ENCODE measurements around the gene AGAP1.

DNA sequence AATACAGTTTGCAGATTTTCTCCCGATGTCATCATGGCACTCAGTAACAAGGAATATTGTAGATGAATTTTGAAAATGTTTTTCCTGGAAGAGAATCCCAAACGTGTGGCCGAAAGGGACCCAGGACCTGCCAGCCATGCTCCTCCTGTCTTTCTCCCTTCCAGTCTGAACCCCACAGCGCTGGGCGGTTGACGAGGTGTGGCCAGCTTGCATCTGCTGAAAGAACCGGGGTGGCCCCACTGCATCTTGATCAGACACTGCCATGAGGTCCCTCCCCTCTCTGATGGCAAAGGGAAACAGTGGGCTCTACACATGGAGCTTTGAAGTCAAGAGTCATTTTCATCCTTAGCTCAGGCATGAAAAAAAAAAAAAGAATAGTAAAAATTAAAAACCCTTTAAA is 240.3 kb downstream of the AGAP1 start:
- no peak for TF ChIP-seq CTCF (IDR thresholded peaks at IDR 0.05)
- no peak for TF ChIP-seq POLR2A (IDR thresholded peaks at IDR 0.05)

Measured in vagina (tissue), 2 donors.